Spleen (tissue), 11 donors: ENCODE measurements around the gene SP6. TPM values are rescaled to one million over a fixed set of nuclear protein-coding genes. Genes with fewer than 3 reads are reported as not detected.

Experiments used
- DNase-seq: peaks from one replicate; pipeline ENCODE4 v3.0.0-alpha.2; 2020
- H3K27ac ChIP-seq, 8 donors: fragments of 200-600 bp; sonication (generic) in 7 of 8; 1 replicate in 4 of 8; 2 replicates in 4 of 8; pipeline versions ENCODE4 v1.5.0 to v1.8.0; 2016 to 2021; ENCODE audit warnings: inconsistent platforms in 4 of 8, mild to moderate bottlenecking in 4 of 8, moderate library complexity in 1 of 8
- H3K27me3 ChIP-seq, 7 donors: fragments of 200-600 bp; sonication (generic) in 6 of 7; replicated peaks in 1 of 7; 1 replicate in 4 of 7; 2 replicates in 3 of 7; pipeline versions ENCODE4 v1.5.0 to v1.8.0; 2016 to 2021; ENCODE audit warnings: inconsistent platforms in 3 of 7, mild to moderate bottlenecking in 1 of 7
- H3K36me3 ChIP-seq, 6 donors: fragments of 200-600 bp; sonication (generic) in 5 of 6; 1 replicate in 4 of 6; 2 replicates in 2 of 6; pipeline versions ENCODE4 v1.5.0 to v1.8.0; 2016 to 2021; ENCODE audit warnings: inconsistent platforms in 2 of 6
- H3K4me1 ChIP-seq, 6 donors: fragments of 200-600 bp; sonication (generic) in 5 of 6; 1 replicate in 3 of 6; 2 replicates in 3 of 6; pipeline versions ENCODE4 v1.5.0 to v1.8.0; 2016 to 2021; ENCODE audit warnings: inconsistent platforms in 3 of 6
- H3K4me3 ChIP-seq, 8 donors: fragments of 200-600 bp; sonication (generic) in 7 of 8; 1 replicate in 4 of 8; 2 replicates in 4 of 8; pipeline versions ENCODE4 v1.5.0 to v1.8.0; 2016 to 2021; ENCODE audit warnings: inconsistent platforms in 4 of 8, mild to moderate bottlenecking in 4 of 8, moderate library complexity in 2 of 8
- H3K9me3 ChIP-seq, 8 donors: fragments of 200-600 bp; sonication (generic) in 7 of 8; 1 replicate in 4 of 8; 2 replicates in 4 of 8; pipeline versions ENCODE4 v1.5.0 to v1.8.0; 2016 to 2021; ENCODE audit warnings: inconsistent platforms in 4 of 8
- POLR2A ChIP-seq, 3 donors: fragments of 450-650 bp; IDR thresholded peaks; one replicate each; pipeline ENCODE4 v1.5.1; 2017; ENCODE audit warnings: antibody characterized with exemption in 3 of 3, mild to moderate bottlenecking in 1 of 3
- POLR2AphosphoS5 ChIP-seq, 3 donors: sonication (generic); formaldehyde crosslinking; IDR thresholded peaks; one replicate each; pipeline ENCODE4 v1.5.1; 2017; ENCODE audit warnings: antibody characterized with exemption in 3 of 3
- WGBS, 5 donors: extraction: QIAGEN DNeasy Blood & Tissue Kit in 3 of 5; methylation state at CpG; one replicate each; pipeline versions ENCODE4 v1.1.5 to v1.1.7; 2013 to 2018; 5-methylcytosine and 5-hydroxymethylcytosine counted together
- intact Hi-C: fragments of 100-400 bp; cut with DNase I; formaldehyde crosslinking; loops from one replicate; pipeline ENCODE4 v1.15.0; 2023; ENCODE audit warnings: low total_unique reads
- polyA plus RNA-seq, 3 donors: library from polyadenylated mRNA; stranded (reverse); fragments of 200-250 nt; gene quantifications; one replicate each; pipeline ENCODE4 v1.2.1, GENCODE V29; 2013
- total RNA-seq, 7 donors: library from RNA; depleted of rRNA in 3 of 7; stranded (reverse); fragments of >200 nt in 3 of 7; fragmentation: NEBNext Ultra II Directional in 4 of 7; extraction: Animal tissue kit (Norgen Biotek cat#: 25700) in 4 of 7; gene quantifications; one replicate each; pipeline versions ENCODE4 v1.1.0 to v1.2.1, GENCODE V29; 2016 to 2021
- TF ChIP-seq, protein P1 (sequence below), 11 experiments: fragments of 200-600 bp in 7 of 11; fragments of 450-650 bp in 4 of 11; sonication (generic) in 4 of 11; IDR thresholded peaks in 8 of 11; conservative IDR thresholded peaks in 3 of 11; 1 replicate in 7 of 11; 2 replicates in 4 of 11; pipeline versions ENCODE4 v1.4.0 to v1.8.0; 2016 to 2021; ENCODE audit warnings: antibody characterized with exemption in 11 of 11, inconsistent platforms in 4 of 11, mild to moderate bottlenecking in 1 of 11
- donor health status: healthy with polysubstance abuse.
- donor health status: DM: no; HTN: no; CAD: no; lungs with moderate emphysema.
- donor health status: DM: no; HTN: no; CAD: no.
- donor health status: Bipolar disorder and iron deficiency.
- donor health status: healthy.
- donor health status: DM: no; HTN: no; CAD: no.
- donor health status: DM: yes; HTN: yes; CAD: no.

SP6 gene
- total and polyA plus RNA-seq, 10 donors: 0.11 to 3.0 (median 1.1) TPM

DNA sequence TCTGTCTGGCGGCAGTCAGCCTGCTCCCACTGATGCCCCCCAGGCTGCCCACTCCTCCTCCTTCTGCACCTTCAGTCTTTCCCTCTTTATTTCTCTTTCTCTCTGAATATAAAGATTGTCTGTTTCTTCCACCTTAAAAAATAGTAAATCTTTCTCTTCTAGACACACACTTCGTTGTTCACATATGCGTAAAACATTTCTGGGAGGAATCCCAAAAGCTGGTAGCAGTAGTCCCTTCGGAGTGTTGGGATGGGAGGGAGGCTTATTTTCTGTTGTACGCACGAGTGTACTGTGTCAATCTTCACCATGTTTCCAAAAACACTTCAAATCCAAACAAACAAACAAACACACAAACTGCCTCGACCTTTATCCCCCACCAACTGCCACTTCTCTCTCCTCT lies 39.3 kb downstream of the SP6 start:
- TF ChIP-seq, protein P1, sequence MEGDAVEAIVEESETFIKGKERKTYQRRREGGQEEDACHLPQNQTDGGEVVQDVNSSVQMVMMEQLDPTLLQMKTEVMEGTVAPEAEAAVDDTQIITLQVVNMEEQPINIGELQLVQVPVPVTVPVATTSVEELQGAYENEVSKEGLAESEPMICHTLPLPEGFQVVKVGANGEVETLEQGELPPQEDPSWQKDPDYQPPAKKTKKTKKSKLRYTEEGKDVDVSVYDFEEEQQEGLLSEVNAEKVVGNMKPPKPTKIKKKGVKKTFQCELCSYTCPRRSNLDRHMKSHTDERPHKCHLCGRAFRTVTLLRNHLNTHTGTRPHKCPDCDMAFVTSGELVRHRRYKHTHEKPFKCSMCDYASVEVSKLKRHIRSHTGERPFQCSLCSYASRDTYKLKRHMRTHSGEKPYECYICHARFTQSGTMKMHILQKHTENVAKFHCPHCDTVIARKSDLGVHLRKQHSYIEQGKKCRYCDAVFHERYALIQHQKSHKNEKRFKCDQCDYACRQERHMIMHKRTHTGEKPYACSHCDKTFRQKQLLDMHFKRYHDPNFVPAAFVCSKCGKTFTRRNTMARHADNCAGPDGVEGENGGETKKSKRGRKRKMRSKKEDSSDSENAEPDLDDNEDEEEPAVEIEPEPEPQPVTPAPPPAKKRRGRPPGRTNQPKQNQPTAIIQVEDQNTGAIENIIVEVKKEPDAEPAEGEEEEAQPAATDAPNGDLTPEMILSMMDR (IDR thresholded peaks at IDR 0.05 in 8 of 11, conservative IDR thresholded peaks at IDR 0.05 in 3 of 11): no peak
- TF ChIP-seq POLR2A (IDR thresholded peaks at IDR 0.05) (no peak), POLR2AphosphoS5 (IDR thresholded peaks at IDR 0.05) (no peak)
- peaks cover 2 to 100% (median 92%) of the 10 kb centered on the region in 6 donors for H3K36me3 ChIP-seq
- 61 to 95% (median 83%) methylated on average over 7 of the region's 7 CpGs for whole genome bisulfite sequencing, 5 donors
- DNase-seq: no peak
- H3K27me3 ChIP-seq: no peaks in the 10 kb centered on the region
- no peak overlapping the region for H3K27ac ChIP-seq
- intact Hi-C loops: no loop called here
- H3K4me1 ChIP-seq: peaks cover 0 to 5% (median 0%) of the 10 kb centered on the region in 6 donors
- no peak overlapping the region for H3K4me3 ChIP-seq
- no peaks in the 10 kb centered on the region for H3K9me3 ChIP-seq

- TF ChIP-seq POLR2A (IDR thresholded peaks at IDR 0.05): no peak
- no peak for TF ChIP-seq POLR2AphosphoS5 (IDR thresholded peaks at IDR 0.05)
- TF ChIP-seq, protein P1 (IDR thresholded peaks at IDR 0.05 in 8 of 11, conservative IDR thresholded peaks at IDR 0.05 in 3 of 11): no peak
- Histone ChIP-seq H3K36me3 (peaks cover 0 to 100% (median 90%) of the 10 kb centered on the region in 6 donors), H3K27ac (peak overlapping the region in 1 of 8 donors; percentile 5), H3K27me3 (no peaks in the 10 kb centered on the region), H3K4me3 (no peak overlapping the region), H3K4me1 (peaks cover 0 to 5% (median 0%) of the 10 kb centered on the region in 6 donors), H3K9me3 (no peaks in the 10 kb centered on the region)
- DNase-seq: no peak
- 76 to 93% (median 90%) methylated on average over 9 of the region's 9 CpGs for WGBS, 5 donors
- intact Hi-C loops: no loop called here
Measured at GRCh38 chr17:47810901-47811635, 39.9 kb downstream of the SP6 start.

- peak overlapping the region in 3 of 8 donors; percentile 2 to 9 (median 5) for H3K27ac ChIP-seq
- peaks cover 0 to 94% (median 82%) of the 10 kb centered on the region in 6 donors for H3K36me3 ChIP-seq
- intact Hi-C loops: no loop called here
- 63 to 84% (median 75%) methylated on average over 9 to 10 of the region's 10 CpGs for WGBS, 5 donors
- no peaks in the 10 kb centered on the region for H3K9me3 ChIP-seq
- no peak overlapping the region for H3K4me3 ChIP-seq
- no peaks in the 10 kb centered on the region for H3K27me3 ChIP-seq
- no peak for DNase-seq
- H3K4me1 ChIP-seq: peaks cover 0 to 5% (median 0%) of the 10 kb centered on the region in 6 donors
- no peak for TF ChIP-seq POLR2A (IDR thresholded peaks at IDR 0.05)
- TF ChIP-seq, protein P1 (IDR thresholded peaks at IDR 0.05 in 8 of 11, conservative IDR thresholded peaks at IDR 0.05 in 3 of 11): no peak
- TF ChIP-seq POLR2AphosphoS5 (IDR thresholded peaks at IDR 0.05): no peak
Measured at GRCh38 chr17:47810200-47810821, 40.7 kb downstream of the SP6 start.
